HEK293 (cell line): ENCODE measurements around the gene LRRN1.

Experiments used
- CTCF ChIA-PET: fragments of 350-600 bp; formaldehyde crosslinking; extraction: SDS; loops from one replicate; lab custom pipeline; 2021; ENCODE audit warnings: antibody characterized with exemption; lab: Yijun Ruan, JAX
- POLR2A ChIA-PET: fragments of 300-600 bp; formaldehyde crosslinking; extraction: SDS; loops from one replicate; lab custom pipeline; 2020; ENCODE audit warnings: antibody characterized with exemption, inconsistent platforms; lab: Yijun Ruan, JAX
- H3K27ac ChIP-seq: fragments of 200-500 bp; sonication (Bioruptor generic); 2 replicates; pipeline ENCODE4 v1.5.1; 2014; ENCODE audit warnings: low read depth, low read length, control low read depth, inconsistent platforms; ENCODE audit errors: extremely low read depth
- H3K36me3 ChIP-seq, 2 experiments: fragments of 200-500 bp in 1 of 2; sonication (Bioruptor generic) in 1 of 2; 1 replicate in 1 of 2; 2 replicates in 1 of 2; pipeline ENCODE4 v1.5.1; 2014 to 2017; ENCODE audit warnings: inconsistent platforms in 2 of 2, low read length in 2 of 2; ENCODE audit not compliant: control insufficient read depth in 2 of 2, insufficient read depth in 1 of 2
- H3K4me1 ChIP-seq: fragments of 200-500 bp; sonication (Bioruptor generic); 2 replicates; pipeline ENCODE4 v1.5.1; 2014; ENCODE audit warnings: mild to moderate bottlenecking, low read length, inconsistent platforms; ENCODE audit not compliant: control insufficient read depth, insufficient read depth
- H3K4me3 ChIP-seq: 2 replicates; pipeline ENCODE4 v1.5.1; 2011; ENCODE audit warnings: low read depth, mild to moderate bottlenecking, control low read depth, low read length, moderate library complexity
- H3K9me3 ChIP-seq: fragments of 200-500 bp; sonication (Bioruptor generic); 2 replicates; pipeline ENCODE4 v1.5.1; 2014; ENCODE audit warnings: low read depth, low read length, inconsistent platforms; ENCODE audit not compliant: control insufficient read depth, insufficient read depth
- EGR2 ChIP-seq: fragments of 450-650 bp; formaldehyde crosslinking; IDR thresholded peaks from 2 replicates; pipeline ENCODE4 v1.5.1; 2016; ENCODE audit warnings: low read depth, missing biosample characterization, missing genetic modification characterization
- GLI4 ChIP-seq: fragments of 450-650 bp; formaldehyde crosslinking; IDR thresholded peaks from 2 replicates; pipeline ENCODE4 v1.5.1; 2016; ENCODE audit warnings: missing biosample characterization, missing genetic modification characterization
- KLF1 ChIP-seq: fragments of 450-650 bp; formaldehyde crosslinking; IDR thresholded peaks from 2 replicates; pipeline ENCODE4 v1.5.1; 2016; ENCODE audit warnings: missing biosample characterization, missing genetic modification characterization
- KLF9 ChIP-seq: fragments of 450-650 bp; formaldehyde crosslinking; IDR thresholded peaks from 2 replicates; pipeline ENCODE4 v1.5.1; 2016; ENCODE audit warnings: missing biosample characterization, missing genetic modification characterization, low read depth
- MYNN ChIP-seq: fragments of 450-650 bp; formaldehyde crosslinking; IDR thresholded peaks from 2 replicates; pipeline ENCODE4 v1.5.1; 2016; ENCODE audit warnings: missing biosample characterization, missing genetic modification characterization, borderline replicate concordance
- SALL2 ChIP-seq: fragments of 450-650 bp; formaldehyde crosslinking; IDR thresholded peaks from 2 replicates; pipeline ENCODE4 v1.5.0; 2017; ENCODE audit warnings: missing biosample characterization, mild to moderate bottlenecking, missing genetic modification characterization, borderline replicate concordance
- SCRT2 ChIP-seq: fragments of 450-650 bp; formaldehyde crosslinking; IDR thresholded peaks from 2 replicates; pipeline ENCODE4 v1.5.1; 2016; ENCODE audit warnings: missing biosample characterization, missing genetic modification characterization
- YY1 ChIP-seq: fragments of 450-650 bp; formaldehyde crosslinking; IDR thresholded peaks from 2 replicates; pipeline ENCODE4 v1.5.1; 2018; ENCODE audit warnings: missing biosample characterization, missing genetic modification characterization
- ZBTB1 ChIP-seq: fragments of 450-650 bp; formaldehyde crosslinking; IDR thresholded peaks from 2 replicates; pipeline ENCODE4 v1.5.1; 2016; ENCODE audit warnings: missing biosample characterization, missing genetic modification characterization
- ZBTB20 ChIP-seq: fragments of 450-650 bp; formaldehyde crosslinking; IDR thresholded peaks from 2 replicates; pipeline ENCODE4 v1.5.1; 2016; ENCODE audit warnings: missing biosample characterization, missing genetic modification characterization
- ZBTB7A ChIP-seq: fragments of 450-650 bp; formaldehyde crosslinking; IDR thresholded peaks from 2 replicates; pipeline ENCODE4 v1.5.1; 2016; ENCODE audit warnings: low read depth, missing biosample characterization, missing genetic modification characterization
- ZFP3 ChIP-seq: fragments of 450-650 bp; formaldehyde crosslinking; IDR thresholded peaks from 2 replicates; pipeline ENCODE4 v1.5.1; 2016; ENCODE audit warnings: low read depth, missing biosample characterization, missing genetic modification characterization
- ZIC2 ChIP-seq: fragments of 450-650 bp; formaldehyde crosslinking; IDR thresholded peaks from 2 replicates; pipeline ENCODE4 v1.5.1; 2016; ENCODE audit warnings: missing biosample characterization, missing genetic modification characterization
- ZNF138 ChIP-seq: fragments of 450-650 bp; formaldehyde crosslinking; IDR thresholded peaks from 2 replicates; pipeline ENCODE4 v1.5.1; 2016; ENCODE audit warnings: missing biosample characterization, missing genetic modification characterization, borderline replicate concordance
- ZNF140 ChIP-seq: fragments of 450-650 bp; formaldehyde crosslinking; IDR thresholded peaks from 2 replicates; pipeline ENCODE4 v1.5.1; 2016; ENCODE audit warnings: missing biosample characterization, missing genetic modification characterization
- ZNF157 ChIP-seq: fragments of 450-650 bp; formaldehyde crosslinking; IDR thresholded peaks from 2 replicates; pipeline ENCODE4 v1.5.1; 2016; ENCODE audit warnings: missing biosample characterization, missing genetic modification characterization
- ZNF350 ChIP-seq: fragments of 450-650 bp; formaldehyde crosslinking; IDR thresholded peaks from 2 replicates; pipeline ENCODE4 v1.5.0; 2017; ENCODE audit warnings: missing biosample characterization, mild to moderate bottlenecking, missing genetic modification characterization
- ZNF423 ChIP-seq: fragments of 450-650 bp; formaldehyde crosslinking; IDR thresholded peaks from 2 replicates; pipeline ENCODE4 v1.5.1; 2016; ENCODE audit warnings: missing biosample characterization, missing genetic modification characterization
- ZNF514 ChIP-seq: fragments of 450-650 bp; formaldehyde crosslinking; IDR thresholded peaks from 2 replicates; pipeline ENCODE4 v1.5.1; 2016; ENCODE audit warnings: missing biosample characterization, missing genetic modification characterization
- ZNF521 ChIP-seq: fragments of 450-650 bp; formaldehyde crosslinking; IDR thresholded peaks from 2 replicates; pipeline ENCODE4 v1.5.1; 2017; ENCODE audit warnings: missing biosample characterization, mild to moderate bottlenecking, missing genetic modification characterization
- ZNF548 ChIP-seq: fragments of 450-650 bp; formaldehyde crosslinking; IDR thresholded peaks from 2 replicates; pipeline ENCODE4 v1.5.1; 2016; ENCODE audit warnings: missing biosample characterization, missing genetic modification characterization
- ZNF585B ChIP-seq: fragments of 450-650 bp; formaldehyde crosslinking; IDR thresholded peaks from 2 replicates; pipeline ENCODE4 v1.5.1; 2016; ENCODE audit warnings: missing biosample characterization, missing genetic modification characterization
- ZNF670 ChIP-seq: fragments of 450-650 bp; formaldehyde crosslinking; IDR thresholded peaks from 2 replicates; pipeline ENCODE4 v1.5.1; 2016; ENCODE audit warnings: missing biosample characterization, missing genetic modification characterization, low read depth
- ZNF837 ChIP-seq: fragments of 450-650 bp; formaldehyde crosslinking; IDR thresholded peaks from 2 replicates; pipeline ENCODE4 v1.5.1; 2016; ENCODE audit warnings: missing biosample characterization, missing genetic modification characterization
- TF ChIP-seq, protein P1 (sequence below): fragments of 450-650 bp; IDR thresholded peaks from 2 replicates; pipeline ENCODE4 v1.5.1; 2018; ENCODE audit warnings: missing biosample characterization, mild to moderate bottlenecking, missing genetic modification characterization
- TF ChIP-seq, protein P2 (sequence below): fragments of 450-650 bp; formaldehyde crosslinking; IDR thresholded peaks from 2 replicates; pipeline ENCODE4 v1.5.1; 2016; ENCODE audit warnings: missing biosample characterization, missing genetic modification characterization

Gene LRRN1

GRCh38 chr3:3778641-3779270 is 20.5 kb upstream of the LRRN1 start:
- POLR2A ChIA-PET: no interaction called here
- no peak overlapping the region for H3K27ac ChIP-seq
- no peak for TF ChIP-seq SCRT2
- TF ChIP-seq ZBTB7A: no peak
- no peak for TF ChIP-seq ZNF670 (tag by site-specific recombination)
- TF ChIP-seq, protein P1, sequence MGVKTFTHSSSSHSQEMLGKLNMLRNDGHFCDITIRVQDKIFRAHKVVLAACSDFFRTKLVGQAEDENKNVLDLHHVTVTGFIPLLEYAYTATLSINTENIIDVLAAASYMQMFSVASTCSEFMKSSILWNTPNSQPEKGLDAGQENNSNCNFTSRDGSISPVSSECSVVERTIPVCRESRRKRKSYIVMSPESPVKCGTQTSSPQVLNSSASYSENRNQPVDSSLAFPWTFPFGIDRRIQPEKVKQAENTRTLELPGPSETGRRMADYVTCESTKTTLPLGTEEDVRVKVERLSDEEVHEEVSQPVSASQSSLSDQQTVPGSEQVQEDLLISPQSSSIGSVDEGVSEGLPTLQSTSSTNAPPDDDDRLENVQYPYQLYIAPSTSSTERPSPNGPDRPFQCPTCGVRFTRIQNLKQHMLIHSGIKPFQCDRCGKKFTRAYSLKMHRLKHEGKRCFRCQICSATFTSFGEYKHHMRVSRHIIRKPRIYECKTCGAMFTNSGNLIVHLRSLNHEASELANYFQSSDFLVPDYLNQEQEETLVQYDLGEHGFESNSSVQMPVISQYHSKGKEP (tag by site-specific recombination): no peak
- no peak for TF ChIP-seq ZIC2 (tag by site-specific recombination)
- no peak for TF ChIP-seq KLF9
- TF ChIP-seq ZNF140 (tag by site-specific recombination): no peak
- TF ChIP-seq, all 188 proteins: peak for 0
- Histone ChIP-seq H3K4me3 (no peak overlapping the region), H3K9me3 (no peaks in the 10 kb centered on the region), H3K36me3 (peaks cover 0 to 4% of the 10 kb centered on the region in 2 experiments; a peak in 1 of 3 replicates), H3K4me1 (no peaks in the 10 kb centered on the region)
- CTCF ChIA-PET: no interaction called here

- Histone ChIP-seq H3K9me3 (no peaks in the 10 kb centered on the region), H3K27ac (no peak overlapping the region), H3K36me3 (no peaks in the 10 kb centered on the region), H3K4me1 (no peaks in the 10 kb centered on the region), H3K4me3 (no peak overlapping the region)
- TF ChIP-seq ZNF514 (no peak), EGR2 (no peak), ZNF138 (tag by site-specific recombination) (no peak), KLF1 (no peak), ZNF350 (tag by site-specific recombination) (no peak), ZNF837 (tag by site-specific recombination) (no peak), ZBTB1 (tag by site-specific recombination) (no peak), YY1 (no peak), ZNF157 (no peak), GLI4 (no peak), ZFP3 (tag by site-specific recombination) (no peak), ZBTB20 (tag by site-specific recombination) (no peak), MYNN (no peak), ZNF423 (tag by site-specific recombination) (no peak), SALL2 (no peak), ZNF548 (tag by site-specific recombination) (no peak), ZNF521 (no peak), ZNF585B (no peak)
- TF ChIP-seq, protein P2, sequence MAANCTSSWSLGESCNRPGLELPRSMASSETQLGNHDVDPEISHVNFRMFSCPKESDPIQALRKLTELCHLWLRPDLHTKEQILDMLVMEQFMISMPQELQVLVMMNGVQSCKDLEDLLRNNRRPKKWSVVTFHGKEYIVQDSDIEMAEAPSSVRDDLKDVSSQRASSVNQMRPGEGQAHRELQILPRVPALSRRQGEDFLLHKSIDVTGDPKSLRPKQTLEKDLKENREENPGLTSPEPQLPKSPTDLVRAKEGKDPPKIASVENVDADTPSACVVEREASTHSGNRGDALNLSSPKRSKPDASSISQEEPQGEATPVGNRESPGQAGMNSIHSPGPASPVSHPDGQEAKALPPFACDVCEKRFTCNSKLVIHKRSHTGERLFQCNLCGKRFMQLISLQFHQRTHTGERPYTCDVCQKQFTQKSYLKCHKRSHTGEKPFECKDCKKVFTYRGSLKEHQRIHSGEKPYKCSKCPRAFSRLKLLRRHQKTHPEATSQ (tag by site-specific recombination): no peak
- POLR2A ChIA-PET: no interaction called here
- CTCF ChIA-PET: no interaction called here
Measured at GRCh38 chr3:3782457-3782856, 16.8 kb upstream of the LRRN1 start.
